GM19240 (cell line): ENCODE results near the gene CFAP58.
"Not testable (repeated sequence)": the region's sequence is repeated elsewhere in the genome, so short reads cannot be mapped to it uniquely, and the experiment has no call there.

Source experiments
- DNase-seq: peaks from one replicate; pipeline ENCODE4 v3.0.0; 2011; ENCODE audit warnings: low spot score; ENCODE audit not compliant: insufficient read length

The CFAP58 gene

DNA sequence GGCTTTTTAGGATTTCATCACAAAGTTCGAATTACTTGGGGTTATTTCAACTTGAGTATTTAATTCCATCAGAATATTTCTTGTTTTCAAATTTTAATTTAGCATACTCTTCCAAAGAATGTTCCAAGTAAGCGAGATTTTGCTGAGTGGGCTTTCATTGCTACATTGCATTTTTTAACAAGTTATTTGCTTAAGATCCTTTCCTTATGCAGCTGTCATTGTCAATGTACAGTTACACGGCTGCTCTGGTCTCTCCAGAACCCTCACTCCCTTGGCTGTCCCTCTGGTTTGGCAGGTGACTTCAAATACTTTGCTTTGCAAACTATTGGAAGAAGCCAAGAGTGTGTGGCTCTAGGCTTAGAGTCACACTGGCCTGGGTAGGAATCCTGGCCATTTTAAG, 80.0 kb downstream of the CFAP58 start:
- DNase-seq, result no peak

DNA sequence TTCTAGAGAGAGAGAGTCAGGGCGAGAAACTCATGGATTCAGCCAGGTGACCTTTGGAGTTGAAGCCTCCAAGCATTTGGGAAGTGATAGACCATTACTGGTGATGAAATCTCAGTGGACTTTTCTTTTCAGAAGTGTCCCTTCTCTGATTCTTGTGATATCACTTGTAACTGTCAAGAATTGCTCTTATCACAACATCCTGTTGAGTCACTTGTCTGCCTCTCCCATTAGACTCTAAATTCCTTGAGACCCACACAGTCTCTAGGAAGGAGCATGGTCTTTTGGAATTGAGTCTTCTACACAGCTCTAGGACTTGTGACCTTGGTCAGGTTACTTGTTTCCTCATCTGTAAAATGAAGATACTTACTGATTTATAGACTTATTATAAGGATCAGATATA, 81.0 kb downstream of the CFAP58 start:
- no peak for DNase-seq

DNA sequence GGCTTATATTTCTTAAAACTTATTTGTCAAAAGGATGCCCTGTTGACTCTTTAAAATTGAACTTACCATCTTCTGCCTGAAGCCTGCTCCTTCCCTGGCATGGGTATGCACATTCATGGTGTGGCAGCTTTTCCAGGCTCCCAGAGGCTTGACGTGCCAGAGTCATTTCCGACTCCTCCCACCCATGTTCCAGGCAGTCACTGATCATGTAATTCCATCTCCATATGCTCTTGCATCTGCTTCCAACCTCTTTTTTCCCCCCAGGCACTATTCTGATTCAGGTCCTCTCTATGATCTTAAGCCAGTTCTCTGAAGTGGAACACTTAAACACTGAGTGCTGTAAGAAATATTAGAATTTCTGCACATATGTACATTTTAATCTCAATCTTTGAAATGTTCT, 82.2 kb downstream of the CFAP58 start:
- DNase-seq, result no peak

DNA sequence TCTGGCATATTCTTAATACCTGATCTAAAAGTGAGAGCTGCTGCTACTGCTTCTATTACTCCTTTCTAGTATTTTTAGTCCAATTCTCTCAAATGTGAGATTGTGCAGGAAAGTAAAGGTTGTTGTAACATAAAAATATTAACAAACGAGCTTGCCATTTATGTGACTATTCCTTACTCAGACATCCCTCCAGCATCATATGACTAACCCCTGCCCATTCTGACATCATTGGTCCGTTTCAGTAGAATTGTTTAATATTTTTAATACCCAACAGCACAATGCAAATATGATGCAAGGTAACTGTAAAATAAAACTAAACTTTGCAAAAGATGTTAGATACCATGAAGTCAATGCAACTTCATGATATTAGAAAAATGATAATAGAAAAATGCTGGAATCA, 83.6 kb downstream of the CFAP58 start:
- no peak for DNase-seq

DNA sequence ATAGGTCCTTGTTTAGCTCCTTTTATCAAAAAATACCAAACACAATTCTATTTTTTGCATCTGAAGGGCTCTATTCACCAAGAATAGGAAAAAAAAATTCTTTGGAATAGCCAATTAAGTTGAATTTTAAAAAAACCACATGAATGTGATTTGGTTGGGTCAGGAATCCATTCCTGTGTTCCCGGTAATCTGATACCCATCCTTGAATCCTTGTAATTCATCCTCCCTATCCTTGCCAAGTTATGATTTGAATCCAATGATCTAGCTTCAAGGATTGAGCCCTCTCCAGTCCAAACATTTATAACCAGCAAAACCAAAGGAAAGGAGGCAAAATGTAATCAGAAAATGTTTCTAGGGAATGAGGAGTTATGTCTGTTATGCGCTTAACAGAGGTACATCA, 86.6 kb downstream of the CFAP58 start:
- DNase-seq, result no peak

DNA sequence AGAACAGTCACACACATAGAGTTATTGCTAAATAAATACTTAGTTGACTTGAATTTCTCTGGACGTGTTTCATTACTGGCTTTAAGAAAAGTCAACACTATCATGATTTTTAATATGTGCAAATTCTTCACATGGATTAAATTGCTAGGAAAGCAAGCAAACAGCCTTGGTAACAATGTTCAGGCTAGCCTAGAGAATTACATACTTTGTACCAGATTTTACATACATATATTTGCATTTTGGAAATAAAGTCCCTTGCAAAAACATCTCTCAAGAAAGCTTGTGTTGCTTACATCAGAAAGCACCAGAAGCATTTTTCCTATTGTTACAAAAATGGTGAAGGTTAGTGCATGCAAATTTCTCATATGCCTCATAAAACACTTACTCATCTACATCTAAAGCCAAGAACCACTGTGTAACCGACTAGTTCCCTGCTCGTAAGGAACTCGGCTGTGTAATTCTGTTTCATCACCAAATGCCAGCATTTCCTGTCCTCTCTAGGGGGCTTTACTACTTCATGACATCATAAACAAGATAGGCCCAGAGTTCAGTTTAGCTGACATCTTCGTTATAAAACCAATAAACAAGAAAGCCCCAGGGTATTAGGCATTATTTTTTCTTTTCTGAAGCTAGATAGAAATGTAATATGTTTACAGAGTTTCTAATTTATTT, 87.8 kb downstream of the CFAP58 start:
- DNase-seq, result no peak

DNA sequence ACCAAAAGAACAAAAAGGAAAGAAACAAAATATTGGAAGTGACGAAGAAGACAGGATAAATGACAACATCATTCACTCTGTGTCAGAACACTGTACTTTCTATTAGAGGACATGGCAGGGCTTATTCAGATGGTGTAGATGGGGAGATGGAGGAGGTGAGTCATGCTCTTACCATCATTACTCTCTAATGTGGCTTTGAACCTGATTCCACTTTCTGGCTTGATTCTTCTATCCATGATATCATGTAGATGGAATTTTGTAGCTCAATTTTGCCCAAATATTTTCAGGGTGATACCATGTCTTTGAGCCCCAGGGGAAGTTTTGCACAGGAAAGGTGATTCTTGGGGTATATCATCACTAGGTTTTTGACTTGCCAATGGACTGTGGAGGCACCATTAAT, 91.7 kb downstream of the CFAP58 start:
- DNase-seq, result no peak

DNA sequence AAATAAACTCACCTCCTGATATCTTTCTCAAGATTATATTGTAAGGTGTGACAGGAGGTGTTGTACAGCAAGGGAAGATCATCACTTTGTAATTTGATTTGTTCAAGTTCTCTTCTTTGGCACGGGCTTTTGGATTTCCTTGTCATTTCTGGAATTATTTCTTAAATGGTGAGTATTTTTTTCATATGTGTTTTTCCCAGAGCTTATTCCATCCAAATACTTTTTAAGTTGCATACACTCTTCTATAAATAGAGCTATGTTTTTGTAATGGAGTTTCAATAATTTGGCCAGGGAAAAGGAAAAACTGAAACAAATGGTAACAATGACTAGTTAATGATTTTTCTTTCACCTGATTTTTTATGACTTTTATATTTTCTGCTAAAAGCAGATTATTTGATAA, 92.5 kb downstream of the CFAP58 start:
- no peak for DNase-seq

DNA sequence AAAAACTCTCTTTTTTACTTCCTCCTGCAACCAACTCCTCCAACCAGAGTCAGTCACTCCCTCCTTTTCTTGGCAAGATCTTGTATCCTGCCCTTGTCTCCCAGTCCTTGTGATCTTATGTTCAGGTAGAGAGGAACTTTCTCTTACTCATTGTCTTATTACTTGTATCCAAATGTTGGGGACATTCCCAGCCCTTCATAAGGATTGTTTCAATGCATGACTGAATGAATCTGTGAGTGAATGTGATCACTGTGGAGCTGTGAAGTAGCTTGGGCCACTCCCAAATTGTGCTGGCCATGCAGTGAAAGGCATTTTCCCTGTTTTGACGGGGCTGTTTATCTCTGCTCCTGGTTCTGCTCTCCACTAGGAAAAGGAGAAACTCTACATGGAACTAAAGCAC, 93.7 kb downstream of the CFAP58 start:
- DNase-seq, result no peak

DNA sequence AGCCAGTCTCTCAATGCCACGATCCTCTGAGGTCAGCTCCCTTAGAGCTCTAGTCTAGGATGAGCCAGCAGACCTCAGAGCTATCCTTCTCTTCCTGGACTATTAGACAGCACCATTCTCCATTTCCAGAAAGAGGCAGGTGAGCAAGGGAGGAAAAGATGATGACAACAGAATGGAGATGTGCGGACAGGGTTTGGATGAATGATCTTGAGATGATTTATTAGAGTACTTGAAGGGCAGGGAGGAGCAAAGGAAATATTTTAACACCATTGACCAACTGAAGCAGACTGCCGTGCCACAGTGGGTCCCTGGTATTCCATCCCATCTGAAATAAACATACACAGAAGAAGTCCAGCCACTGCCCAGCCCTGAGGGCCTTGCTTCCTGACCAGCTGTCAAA, 94.3 kb downstream of the CFAP58 start:
- no peak for DNase-seq

DNA sequence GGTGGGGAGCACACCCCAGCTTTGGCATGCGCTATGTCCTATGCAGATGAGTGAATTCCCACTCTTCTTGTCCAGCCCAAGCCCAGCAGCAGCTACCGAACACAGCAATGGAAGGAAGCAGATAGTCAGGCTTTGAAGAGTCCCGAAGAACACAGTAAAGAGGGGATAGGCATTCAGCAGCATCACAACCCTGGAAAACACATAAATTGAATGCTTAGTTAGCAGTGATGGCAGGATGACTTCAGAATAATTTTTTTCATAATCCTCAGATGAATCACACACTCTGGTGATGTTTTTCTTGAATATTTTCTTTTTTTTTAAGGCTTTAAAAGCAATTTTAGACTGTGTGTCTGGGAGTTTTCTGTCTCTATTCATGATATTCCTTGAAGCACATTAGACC, 95.8 kb downstream of the CFAP58 start:
- DNase-seq, result no peak

DNA sequence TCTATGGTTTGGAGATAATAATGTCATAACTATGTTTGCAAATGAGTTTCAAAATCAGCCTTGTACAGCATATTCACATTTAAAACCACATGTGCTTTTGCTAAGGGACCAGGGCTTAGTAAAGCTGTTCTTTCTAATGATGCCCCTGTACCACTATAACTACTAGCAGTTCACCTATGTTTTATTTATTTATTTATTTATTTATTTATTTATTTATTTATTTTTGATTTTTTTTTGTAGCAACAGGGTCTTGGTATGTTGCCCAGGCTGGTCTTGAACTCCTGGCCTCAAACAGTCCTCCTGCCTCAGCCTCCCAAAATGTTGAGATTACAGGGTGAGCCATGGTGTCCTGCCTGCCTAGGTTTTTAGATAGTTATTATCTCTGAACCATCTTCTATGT, 96.9 kb downstream of the CFAP58 start:
- DNase-seq, result no peak

DNA sequence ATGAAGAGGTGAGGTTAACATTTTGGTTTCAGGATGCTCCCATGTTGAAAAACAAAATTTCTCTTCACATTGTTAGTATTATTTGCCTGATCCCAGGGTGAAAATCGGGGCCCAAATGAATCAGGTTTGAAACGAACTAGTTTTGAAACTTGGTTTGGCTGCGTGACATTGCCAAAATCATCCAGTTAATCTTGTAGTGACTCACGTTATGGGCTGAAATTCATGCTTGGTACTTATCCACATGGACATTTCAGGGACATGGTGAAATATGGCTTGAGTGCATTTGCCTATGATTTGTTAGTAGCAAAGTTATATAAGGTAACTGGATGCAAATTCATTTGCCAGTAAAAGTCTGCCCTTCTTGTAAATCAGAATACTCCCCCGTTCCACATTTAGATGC, 97.3 kb downstream of the CFAP58 start:
- no peak for DNase-seq

DNA sequence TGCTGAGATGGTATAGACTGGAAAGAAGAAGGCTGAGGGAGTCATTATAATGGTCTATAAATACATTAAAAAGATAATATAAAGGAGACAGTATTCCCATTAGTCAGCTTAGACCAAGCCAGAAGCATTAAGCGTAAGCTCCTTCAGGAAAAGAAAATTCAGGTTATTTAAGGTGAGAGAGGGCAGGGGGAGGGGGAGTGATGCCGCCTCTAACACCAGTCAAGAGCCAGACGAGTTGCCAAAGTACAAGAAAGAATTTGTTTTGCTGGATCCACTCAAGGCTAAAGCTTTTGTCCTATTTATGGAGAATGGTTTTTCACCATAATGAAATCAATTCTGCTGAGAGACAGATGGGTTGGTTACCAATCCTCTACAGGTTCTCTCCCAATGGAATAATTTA, 99.3 kb downstream of the CFAP58 start:
- no peak for DNase-seq

DNA sequence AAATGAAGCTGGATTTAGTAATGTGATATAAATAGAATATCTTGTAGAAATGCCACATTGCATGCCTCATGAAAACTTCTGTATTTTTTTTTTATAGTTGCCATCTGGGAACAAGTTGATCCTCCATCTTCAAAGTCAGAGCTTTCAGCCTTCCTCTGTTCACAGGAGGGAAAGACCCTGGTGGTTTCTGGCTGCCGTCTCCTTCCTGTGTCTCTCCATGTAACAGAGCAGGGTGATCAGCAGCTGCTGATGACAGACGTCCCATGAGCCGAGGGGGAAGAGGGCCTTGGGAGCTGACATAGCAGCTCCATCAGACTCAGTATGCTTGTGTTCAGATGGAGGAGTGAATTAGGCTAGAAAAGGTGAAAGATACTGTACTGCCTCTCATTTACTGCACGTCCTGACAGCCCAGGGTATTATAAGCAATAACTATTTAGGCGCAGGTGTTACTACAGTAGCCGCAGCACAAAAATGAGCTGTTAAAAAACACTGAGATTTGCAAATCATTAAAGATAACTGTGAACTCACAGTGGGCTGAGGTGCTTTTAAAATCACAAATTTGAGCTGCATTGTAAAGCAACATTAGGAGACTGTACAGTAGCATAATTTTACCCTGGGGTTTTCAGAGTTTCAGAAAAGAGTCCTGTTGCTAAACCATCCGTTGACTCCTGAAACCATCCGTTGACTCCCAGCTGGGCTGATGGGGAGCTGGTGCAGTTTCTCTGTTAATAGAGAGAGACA, 103.3 kb downstream of the CFAP58 start:
- no peak for DNase-seq

DNA sequence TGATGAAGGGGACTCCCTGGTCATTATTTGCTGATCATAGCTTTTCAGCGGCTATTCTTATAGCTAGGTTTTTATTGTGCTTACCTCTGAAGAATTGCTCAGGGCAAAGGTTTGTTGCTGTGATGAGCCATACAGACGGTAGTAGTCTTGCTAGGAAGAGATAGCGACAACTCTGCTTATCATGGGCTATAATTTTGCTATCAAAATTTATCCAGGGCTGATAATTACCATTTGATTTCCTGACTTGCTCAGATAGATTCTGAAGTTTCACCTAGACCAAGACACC, 103.9 kb downstream of the CFAP58 start:
- no peak for DNase-seq

DNA sequence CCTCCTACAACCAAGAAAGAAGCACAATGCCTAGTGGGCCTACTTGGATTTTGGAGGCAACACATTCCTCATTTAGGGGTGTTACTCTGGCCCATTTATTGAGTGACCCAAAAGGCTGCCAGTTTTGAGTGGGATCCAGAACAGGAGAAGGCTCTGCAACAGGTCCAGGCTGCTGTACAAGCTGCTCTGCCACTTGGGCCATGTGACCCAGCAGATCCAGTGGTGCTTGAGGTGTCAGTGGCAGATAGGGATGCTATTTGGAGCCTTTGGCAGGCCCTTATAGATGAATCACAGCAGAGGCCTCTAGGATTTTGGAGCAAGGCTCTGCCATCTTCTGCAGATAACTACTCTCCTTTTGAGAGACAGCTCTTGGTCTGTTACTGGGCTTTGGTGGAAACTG, 111.9 kb downstream of the CFAP58 start:
- not testable (repeated sequence) for DNase-seq

DNA sequence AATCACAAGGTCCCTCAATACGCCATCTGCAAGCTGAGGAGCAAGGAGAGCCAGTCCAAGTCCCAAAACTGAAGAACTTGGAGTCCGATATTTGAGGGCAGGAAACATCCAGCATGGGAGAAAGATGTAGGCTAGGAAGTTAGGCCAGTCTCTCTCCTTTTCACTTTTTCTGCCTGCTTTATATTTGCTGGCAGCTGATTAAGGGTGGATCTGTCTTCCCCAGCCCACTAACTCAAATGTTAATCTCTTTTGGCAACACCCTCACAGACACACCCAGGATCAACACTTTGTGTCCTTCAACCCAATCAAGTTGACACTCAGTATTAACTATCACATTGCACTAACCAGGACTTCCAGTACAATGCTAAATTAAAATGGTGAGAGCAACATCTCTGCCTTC, 115.2 kb downstream of the CFAP58 start:
- not testable (repeated sequence) for DNase-seq

DNA sequence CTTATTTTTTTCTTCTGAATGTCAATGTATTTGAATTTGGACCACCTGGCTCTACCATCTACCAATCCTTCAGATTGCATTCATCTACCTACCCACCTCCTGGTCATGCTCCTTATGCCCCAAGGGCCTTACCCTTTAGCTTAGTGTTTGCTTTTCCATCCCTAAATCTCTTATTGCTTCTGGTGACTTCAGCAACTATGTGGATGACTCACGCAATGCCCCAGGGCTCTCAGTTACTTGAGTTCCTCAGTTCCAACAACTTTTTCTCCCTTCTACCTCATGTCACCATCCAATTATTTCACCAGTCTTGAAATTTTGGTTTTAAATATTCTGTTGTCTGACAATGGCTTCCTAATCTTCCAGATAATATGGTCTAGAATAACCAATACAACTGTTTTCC, 118.9 kb downstream of the CFAP58 start:
- DNase-seq, result no peak

DNA sequence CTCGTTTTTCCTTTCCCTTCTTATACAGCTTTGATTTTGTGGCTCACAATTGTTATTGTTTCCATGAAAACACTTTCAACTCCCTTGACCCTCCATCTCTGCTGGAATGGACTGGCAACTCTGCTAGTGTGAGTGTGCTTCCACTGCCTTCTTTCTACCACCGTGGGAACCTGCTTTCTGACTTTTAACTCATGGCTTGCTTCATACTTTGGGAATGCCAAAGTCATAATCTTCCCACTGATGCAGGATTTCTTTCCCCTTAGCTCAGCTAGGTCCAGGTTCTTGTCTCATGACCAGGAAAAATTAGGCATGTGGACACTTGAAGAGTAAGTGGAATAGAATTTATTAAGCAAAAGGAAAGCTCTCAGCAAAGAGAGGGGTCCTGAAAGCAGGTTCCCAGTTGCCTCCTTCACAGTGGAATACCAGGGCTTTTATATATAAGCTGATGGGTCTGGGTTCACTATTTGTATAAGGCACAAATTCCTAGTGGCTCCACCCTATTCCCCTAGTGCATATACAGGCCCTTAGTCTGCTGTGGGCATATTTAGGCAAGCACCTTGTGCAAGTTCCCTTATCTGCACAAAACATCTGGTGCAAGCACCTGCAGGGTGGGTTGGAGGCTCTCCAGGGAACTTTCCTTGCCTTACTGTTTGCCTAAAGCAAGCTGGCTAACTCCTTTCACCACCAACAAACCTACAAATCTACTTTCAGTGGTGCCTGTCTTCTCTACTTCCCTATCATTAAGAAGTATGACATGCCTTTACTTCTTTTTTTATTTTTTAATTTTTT, 119.5 kb downstream of the CFAP58 start:
- DNase-seq, result no peak

DNA sequence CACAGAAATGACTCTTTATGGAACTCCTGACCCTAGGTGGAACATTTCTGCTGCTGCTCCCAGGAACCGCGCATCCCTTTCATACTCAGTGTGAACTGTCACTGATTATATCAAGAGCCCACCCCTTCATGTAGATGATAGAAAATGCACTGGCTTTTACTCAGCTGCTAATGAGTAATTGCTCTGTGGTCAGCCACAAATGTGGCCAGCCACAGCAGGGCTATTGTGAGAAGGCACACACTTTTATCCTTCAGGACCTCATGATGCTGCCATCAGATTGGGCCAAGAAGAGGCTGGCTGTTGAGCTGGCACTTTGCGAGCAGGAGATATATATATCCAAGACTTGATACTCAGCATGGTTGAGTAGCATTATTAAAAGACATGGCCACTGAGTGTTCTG, 124.7 kb downstream of the CFAP58 start:
- no peak for DNase-seq

DNA sequence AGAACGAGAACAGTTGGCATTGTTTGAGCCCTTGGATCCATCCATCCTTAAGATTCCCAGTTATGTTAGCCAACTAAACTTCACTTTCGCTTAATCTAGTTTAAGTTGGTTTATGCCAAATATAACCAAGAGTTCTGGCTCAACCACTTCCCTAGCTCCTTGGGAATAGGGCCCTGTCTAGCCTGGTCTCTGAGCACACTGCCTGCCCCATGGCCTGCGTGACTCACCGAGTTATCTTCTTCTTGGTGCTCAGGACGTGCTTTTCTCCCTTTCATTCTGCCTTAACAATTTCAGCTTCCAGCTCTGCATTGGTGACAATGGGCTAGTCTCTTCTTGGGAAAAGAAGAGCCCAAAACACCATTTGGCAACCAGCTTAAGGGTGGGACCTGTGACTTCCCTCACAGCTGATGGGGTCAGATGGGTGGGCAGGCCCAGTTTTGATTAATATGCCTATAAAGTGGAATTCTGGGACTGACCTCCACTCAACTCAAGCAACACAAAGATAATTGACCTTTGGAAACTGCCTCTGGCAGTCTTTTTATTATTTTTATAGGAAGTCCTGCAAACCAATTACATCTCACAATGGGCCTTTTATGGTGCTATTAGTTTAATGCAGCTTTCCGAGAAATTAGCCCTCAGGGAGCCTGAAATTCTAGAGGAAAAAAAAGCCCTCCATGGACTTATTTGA, 126.4 kb downstream of the CFAP58 start:
- DNase-seq, result no peak
